Testis (tissue), 3 donors: Measurements from ENCODE around the gene FBLN2. TPM values are rescaled to one million over a fixed set of nuclear protein-coding genes. Genes with fewer than 3 reads are reported as not detected.

Experiments
- DNase-seq: peaks from one replicate; pipeline ENCODE4 v3.0.0-alpha.2; 2019
- H3K27ac ChIP-seq, 2 donors: fragments of 200-600 bp; sonication (generic); one replicate each; pipeline ENCODE4 v1.5.1; 2019
- H3K27me3 ChIP-seq: fragments of 200-600 bp; sonication (generic); one replicate; pipeline ENCODE4 v1.5.1; 2019
- H3K36me3 ChIP-seq: fragments of 200-600 bp; sonication (generic); one replicate; pipeline ENCODE4 v1.5.1; 2017; ENCODE audit warnings: low read depth; ENCODE audit errors: missing control alignments
- H3K4me1 ChIP-seq: fragments of 200-600 bp; sonication (generic); one replicate; pipeline ENCODE4 v1.5.1; 2019
- H3K4me3 ChIP-seq, 2 donors: fragments of 200-600 bp; sonication (generic); one replicate each; pipeline ENCODE4 v1.5.1; 2017 to 2019
- H3K9me3 ChIP-seq: fragments of 200-600 bp; sonication (generic); one replicate; pipeline ENCODE4 v1.5.1; 2017
- POLR2A ChIP-seq: fragments of 450-650 bp; IDR thresholded peaks from one replicate; pipeline ENCODE4 v1.6.1; 2017; ENCODE audit warnings: antibody characterized with exemption, mild to moderate bottlenecking, moderate library complexity
- WGBS, 2 donors: methylation state at CpG; one replicate each; pipeline ENCODE4 v1.1.5; 2018; 5-methylcytosine and 5-hydroxymethylcytosine counted together
- intact Hi-C: fragments of 100-400 bp; cut with DNase I; formaldehyde crosslinking; loops from one replicate; pipeline ENCODE4 v1.15.1; 2023; ENCODE audit warnings: low total_unique reads
- polyA plus RNA-seq: library from polyadenylated mRNA; stranded (reverse); fragments of 350-450 nt; fragmentation: Illumina TruSeq; extraction: RNeasy Lipid Tissue Mini Kit (QIAGEN cat#74804); gene quantifications from one replicate; pipeline ENCODE4 v1.2.3, GENCODE V29; 2014; ENCODE audit warnings: low read depth, low replicate concordance; ENCODE audit not compliant: insufficient read depth
- total RNA-seq, 2 donors: library from RNA; depleted of rRNA; stranded (reverse); fragments of >200 nt; gene quantifications; one replicate each; pipeline ENCODE4 v1.2.3, GENCODE V29; 2016
- TF ChIP-seq, protein P1 (sequence below), 3 experiments: fragments of 450-650 bp in 2 of 3; fragments of 200-600 bp in 1 of 3; sonication (generic) in 1 of 3; IDR thresholded peaks; one replicate each; pipeline ENCODE4 v1.5.1; 2016 to 2019; ENCODE audit warnings: antibody characterized with exemption in 3 of 3, mild to moderate bottlenecking in 2 of 3, moderate library complexity in 1 of 3

The FBLN2 gene
- total and polyA plus RNA-seq, 3 donors from 2014 or later: 172 to 334 (median 248) TPM

DNA sequence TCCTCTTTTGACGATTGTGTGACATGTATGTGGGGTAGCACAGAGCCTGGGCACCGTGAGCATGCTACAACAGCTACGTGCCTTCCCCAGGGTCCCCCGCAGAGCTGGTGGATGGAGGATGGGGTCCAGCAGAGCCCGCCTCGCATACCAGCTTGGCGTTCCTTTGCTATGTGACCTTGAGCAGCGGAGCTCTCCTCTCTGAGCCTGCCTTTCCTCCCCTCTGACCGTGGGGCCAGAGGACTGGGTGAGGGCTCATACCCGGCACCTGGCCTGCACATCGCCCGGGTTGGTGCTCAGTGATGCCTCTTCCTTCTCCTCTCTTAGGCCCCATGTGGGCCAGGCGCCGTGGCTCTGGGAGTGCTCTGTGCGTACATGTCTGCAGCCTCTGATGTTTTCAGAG, 73.4 kb downstream of the FBLN2 start:
- intact Hi-C loops: no loop called here

DNA sequence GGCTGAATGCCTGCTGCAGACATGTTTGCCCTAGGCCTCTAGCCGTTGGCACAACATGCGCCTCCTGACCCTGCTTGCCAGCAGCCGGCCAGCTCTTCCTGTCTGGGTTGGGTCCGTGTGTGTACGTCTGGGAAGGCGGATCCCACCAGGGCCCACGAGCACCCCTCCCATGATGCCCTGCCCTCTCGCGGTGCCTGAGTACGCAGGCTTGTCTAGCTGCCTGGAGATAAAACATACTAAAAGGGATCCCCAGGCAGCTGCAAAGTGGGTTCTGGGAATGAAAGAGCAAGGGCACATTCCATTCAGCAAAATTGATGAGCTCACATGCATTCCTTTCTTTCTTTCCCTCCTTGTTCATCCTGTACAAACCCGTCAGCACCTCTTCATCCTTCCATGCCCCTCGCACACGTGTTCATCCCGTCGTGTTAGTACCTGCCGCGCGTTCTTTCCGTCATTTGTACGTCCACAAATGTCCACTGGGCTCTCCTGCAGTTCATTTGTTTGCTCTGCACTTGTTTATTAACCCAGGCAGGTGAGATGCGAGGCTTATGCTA, 74.3 kb downstream of the FBLN2 start:
- Histone ChIP-seq H3K4me3 (no peak overlapping the region), H3K27ac (no peak overlapping the region), H3K27me3 (no peaks in the 10 kb centered on the region), H3K4me1 (peaks cover 16% of the 10 kb centered on the region), H3K36me3 (no peaks in the 10 kb centered on the region), H3K9me3 (no peaks in the 10 kb centered on the region)
- intact Hi-C loops: no loop called here
- WGBS, 2 donors: 60 to 71% methylated on average over 21 of the region's 21 CpGs
- TF ChIP-seq, protein P1, sequence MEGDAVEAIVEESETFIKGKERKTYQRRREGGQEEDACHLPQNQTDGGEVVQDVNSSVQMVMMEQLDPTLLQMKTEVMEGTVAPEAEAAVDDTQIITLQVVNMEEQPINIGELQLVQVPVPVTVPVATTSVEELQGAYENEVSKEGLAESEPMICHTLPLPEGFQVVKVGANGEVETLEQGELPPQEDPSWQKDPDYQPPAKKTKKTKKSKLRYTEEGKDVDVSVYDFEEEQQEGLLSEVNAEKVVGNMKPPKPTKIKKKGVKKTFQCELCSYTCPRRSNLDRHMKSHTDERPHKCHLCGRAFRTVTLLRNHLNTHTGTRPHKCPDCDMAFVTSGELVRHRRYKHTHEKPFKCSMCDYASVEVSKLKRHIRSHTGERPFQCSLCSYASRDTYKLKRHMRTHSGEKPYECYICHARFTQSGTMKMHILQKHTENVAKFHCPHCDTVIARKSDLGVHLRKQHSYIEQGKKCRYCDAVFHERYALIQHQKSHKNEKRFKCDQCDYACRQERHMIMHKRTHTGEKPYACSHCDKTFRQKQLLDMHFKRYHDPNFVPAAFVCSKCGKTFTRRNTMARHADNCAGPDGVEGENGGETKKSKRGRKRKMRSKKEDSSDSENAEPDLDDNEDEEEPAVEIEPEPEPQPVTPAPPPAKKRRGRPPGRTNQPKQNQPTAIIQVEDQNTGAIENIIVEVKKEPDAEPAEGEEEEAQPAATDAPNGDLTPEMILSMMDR (IDR thresholded peaks at IDR 0.05): no peak
- TF ChIP-seq POLR2A: no peak
- DNase-seq: peak; percentile 41

More for the DNA sequence above, 73.4 kb downstream of the FBLN2 start:
- WGBS, 2 donors: 44 to 59% methylated on average over 13 to 15 of the region's 15 CpGs
- no peaks in the 10 kb centered on the region for H3K27me3 ChIP-seq
- DNase-seq: no peak
- peaks cover 16% of the 10 kb centered on the region for H3K4me1 ChIP-seq
- H3K9me3 ChIP-seq: no peaks in the 10 kb centered on the region
- H3K4me3 ChIP-seq: no peak overlapping the region
- TF ChIP-seq, protein P1 (IDR thresholded peaks at IDR 0.05): no peak
- TF ChIP-seq POLR2A: no peak
- peak overlapping the region in 1 of 2 donors; percentile 41 for H3K27ac ChIP-seq
- no peaks in the 10 kb centered on the region for H3K36me3 ChIP-seq

DNA sequence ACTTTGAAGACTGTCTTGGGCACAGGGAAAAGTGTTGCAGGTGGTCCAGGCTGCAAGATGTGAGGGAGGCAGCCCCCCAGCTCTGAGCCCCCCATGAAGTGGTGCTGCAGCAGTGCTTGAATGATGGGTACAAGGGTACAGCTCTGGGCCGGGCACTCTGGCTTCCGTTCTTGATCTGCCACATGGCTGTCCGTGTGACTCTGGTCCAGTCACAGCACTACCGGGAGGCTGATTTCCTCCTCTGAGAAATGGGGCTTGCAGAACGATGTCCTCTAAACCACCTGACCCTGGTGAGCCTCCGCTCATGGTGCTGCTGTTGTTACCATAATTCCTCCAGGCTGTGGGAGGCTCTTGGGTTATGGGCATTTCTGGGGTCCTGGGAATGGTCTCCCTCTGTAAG, 75.1 kb downstream of the FBLN2 start:
- intact Hi-C loops: no loop called here

DNA sequence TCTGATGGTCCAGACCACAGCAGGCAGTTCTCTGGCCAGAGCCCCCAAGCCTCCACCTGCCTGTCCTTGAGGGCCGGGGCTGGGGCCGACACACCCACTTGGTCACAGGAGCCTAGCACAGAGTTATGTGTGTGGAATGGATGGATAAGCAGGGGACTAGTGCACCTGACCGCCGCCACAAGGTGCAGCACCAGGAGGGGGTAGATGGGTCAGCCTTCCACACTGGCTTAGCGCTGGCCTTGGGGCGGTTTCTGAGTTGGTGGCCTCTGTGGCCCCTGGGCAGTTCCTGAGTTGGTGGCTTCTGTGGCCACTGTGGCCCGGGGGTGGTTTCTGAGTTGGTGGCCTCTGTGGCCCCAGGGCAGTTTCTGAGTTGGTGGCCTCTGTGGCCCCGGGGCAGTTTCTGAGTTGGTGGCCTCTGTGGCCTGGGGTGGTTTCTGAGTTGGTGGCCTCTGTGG, 75.8 kb downstream of the FBLN2 start:
- H3K4me3 ChIP-seq: no peak overlapping the region
- H3K4me1 ChIP-seq: peaks cover 16% of the 10 kb centered on the region
- H3K27ac ChIP-seq: no peak overlapping the region
- DNase-seq: no peak
- no peaks in the 10 kb centered on the region for H3K36me3 ChIP-seq
- H3K27me3 ChIP-seq: no peaks in the 10 kb centered on the region
- TF ChIP-seq, protein P1 (IDR thresholded peaks at IDR 0.05): no peak
- TF ChIP-seq POLR2A: no peak
- 98 to 100% methylated on average over 6 to 8 of the region's 8 CpGs for WGBS, 2 donors
- intact Hi-C loops: no loop called here
- no peaks in the 10 kb centered on the region for H3K9me3 ChIP-seq

More for the DNA sequence above, 75.1 kb downstream of the FBLN2 start:
- DNase-seq: no peak
- WGBS, 2 donors: 93 to 100% methylated on average over 1 to 6 of the region's 6 CpGs
- Histone ChIP-seq H3K4me1 (peaks cover 16% of the 10 kb centered on the region), H3K9me3 (no peaks in the 10 kb centered on the region), H3K4me3 (no peak overlapping the region), H3K27ac (no peak overlapping the region), H3K36me3 (no peaks in the 10 kb centered on the region), H3K27me3 (no peaks in the 10 kb centered on the region)
- no peak for TF ChIP-seq POLR2A
- TF ChIP-seq, protein P1 (IDR thresholded peaks at IDR 0.05): no peak

DNA sequence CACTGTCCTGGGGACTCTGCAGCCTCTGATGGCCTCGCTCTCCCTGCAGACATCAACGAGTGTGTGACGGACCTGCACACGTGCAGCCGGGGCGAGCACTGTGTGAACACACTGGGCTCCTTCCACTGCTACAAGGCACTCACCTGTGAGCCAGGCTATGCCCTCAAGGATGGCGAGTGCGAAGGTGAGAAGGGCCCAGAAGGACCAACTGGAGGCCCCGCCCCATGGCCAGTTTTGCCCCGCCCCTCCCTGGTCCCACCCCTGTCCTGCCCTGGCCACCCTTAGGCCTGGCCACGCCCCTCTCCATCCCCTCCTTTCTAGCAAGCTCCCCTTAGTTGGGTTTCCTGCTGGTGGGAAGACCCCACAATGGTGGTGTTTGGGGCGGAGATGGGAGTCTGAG, 77.5 kb downstream of the FBLN2 start:
- intact Hi-C loops: no loop called here
- Histone ChIP-seq H3K4me1 (peaks cover 16% of the 10 kb centered on the region), H3K36me3 (no peaks in the 10 kb centered on the region), H3K4me3 (no peak overlapping the region), H3K27ac (no peak overlapping the region), H3K9me3 (no peaks in the 10 kb centered on the region), H3K27me3 (no peaks in the 10 kb centered on the region)
- 95 to 98% methylated on average over 2 to 12 of the region's 12 CpGs for WGBS, 2 donors
- no peak for DNase-seq
- TF ChIP-seq, protein P1 (IDR thresholded peaks at IDR 0.05): no peak
- no peak for TF ChIP-seq POLR2A
